Measurements from ENCODE around the gene KIRREL1. TPM values are rescaled to one million over a fixed set of nuclear protein-coding genes. Genes with fewer than 3 reads are reported as not detected.

Gene KIRREL1
- total RNA-seq, 2 experiments from 2014 or later, result not detected

- no peak for DNase-seq
- Mint-ChIP-seq H3K4me3 (no peak overlapping the region), H3K9me3 (no peaks in the 10 kb centered on the region), H3K36me3 (ENCODE audit: low read depth) (no peaks in the 10 kb centered on the region), H3K27ac (no peak overlapping the region), H3K4me1 (no peaks in the 10 kb centered on the region), H3K27me3 (peaks cover 7% of the 10 kb centered on the region)
- ChIA-PET POLR2A (interaction anchor here (0.7 kb wide), 1 partner anchor 33 kb away, joined by 3 read pairs; no protein-coding TSS in a partner anchor), CTCF (no interaction called here)
Observed at GRCh38 chr1:158002631-158003405, 9.4 kb downstream of the KIRREL1 start.

DNA sequence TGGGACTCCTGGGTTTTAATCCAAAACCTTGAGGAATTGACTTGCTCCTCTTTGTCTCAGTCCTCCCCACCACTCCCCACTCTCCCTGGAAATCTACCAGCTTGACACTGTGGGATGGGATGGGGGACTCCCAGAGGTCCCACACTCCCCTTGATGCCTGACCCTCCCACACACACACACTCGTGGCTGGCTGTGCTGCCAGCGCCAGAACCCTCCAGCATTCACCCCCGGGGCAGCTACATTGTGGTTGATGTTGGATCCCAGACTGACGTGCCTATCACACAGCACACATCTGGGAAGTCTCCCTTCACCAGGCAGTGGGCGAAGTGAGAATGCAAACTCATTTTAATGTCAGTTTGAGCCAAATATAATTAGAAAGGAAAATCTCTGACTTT is 10.0 kb downstream of the KIRREL1 start:
- H3K36me3 Mint-ChIP-seq (ENCODE audit: low read depth), result no peaks in the 10 kb centered on the region
- no peaks in the 10 kb centered on the region for H3K9me3 Mint-ChIP-seq
- DNase-seq, result no peak
- no peak overlapping the region for H3K27ac Mint-ChIP-seq
- H3K4me1 Mint-ChIP-seq, result no peaks in the 10 kb centered on the region
- ChIA-PET POLR2A (interaction anchor here (0.7 kb wide), 1 partner anchor 34 kb away, joined by 3 read pairs; no protein-coding TSS in a partner anchor), CTCF (no interaction called here)
- no peak overlapping the region for H3K4me3 Mint-ChIP-seq
- H3K27me3 Mint-ChIP-seq, result peaks cover 4% of the 10 kb centered on the region

GRCh38 chr1:158005224-158005623 is 11.8 kb downstream of the KIRREL1 start:
- Mint-ChIP-seq H3K4me1 (no peaks in the 10 kb centered on the region), H3K4me3 (no peak overlapping the region), H3K36me3 (ENCODE audit: low read depth) (no peaks in the 10 kb centered on the region), H3K27ac (no peak overlapping the region), H3K27me3 (no peaks in the 10 kb centered on the region), H3K9me3 (no peaks in the 10 kb centered on the region)
- POLR2A ChIA-PET, result no interaction called here
- DNase-seq, result no peak
- CTCF ChIA-PET, result interaction anchor here (0.7 kb wide), 1 partner anchor 15 kb away, joined by 4 read pairs; no protein-coding TSS in a partner anchor

GRCh38 chr1:158007180-158007579 is 13.7 kb downstream of the KIRREL1 start:
- no peaks in the 10 kb centered on the region for H3K27me3 Mint-ChIP-seq
- CTCF ChIA-PET, result no interaction called here
- no peak for DNase-seq
- H3K9me3 Mint-ChIP-seq, result no peaks in the 10 kb centered on the region
- H3K4me1 Mint-ChIP-seq, result no peaks in the 10 kb centered on the region
- POLR2A ChIA-PET, result no interaction called here
- no peak overlapping the region for H3K27ac Mint-ChIP-seq
- H3K36me3 Mint-ChIP-seq (ENCODE audit: low read depth), result no peaks in the 10 kb centered on the region
- no peak overlapping the region for H3K4me3 Mint-ChIP-seq

DNA sequence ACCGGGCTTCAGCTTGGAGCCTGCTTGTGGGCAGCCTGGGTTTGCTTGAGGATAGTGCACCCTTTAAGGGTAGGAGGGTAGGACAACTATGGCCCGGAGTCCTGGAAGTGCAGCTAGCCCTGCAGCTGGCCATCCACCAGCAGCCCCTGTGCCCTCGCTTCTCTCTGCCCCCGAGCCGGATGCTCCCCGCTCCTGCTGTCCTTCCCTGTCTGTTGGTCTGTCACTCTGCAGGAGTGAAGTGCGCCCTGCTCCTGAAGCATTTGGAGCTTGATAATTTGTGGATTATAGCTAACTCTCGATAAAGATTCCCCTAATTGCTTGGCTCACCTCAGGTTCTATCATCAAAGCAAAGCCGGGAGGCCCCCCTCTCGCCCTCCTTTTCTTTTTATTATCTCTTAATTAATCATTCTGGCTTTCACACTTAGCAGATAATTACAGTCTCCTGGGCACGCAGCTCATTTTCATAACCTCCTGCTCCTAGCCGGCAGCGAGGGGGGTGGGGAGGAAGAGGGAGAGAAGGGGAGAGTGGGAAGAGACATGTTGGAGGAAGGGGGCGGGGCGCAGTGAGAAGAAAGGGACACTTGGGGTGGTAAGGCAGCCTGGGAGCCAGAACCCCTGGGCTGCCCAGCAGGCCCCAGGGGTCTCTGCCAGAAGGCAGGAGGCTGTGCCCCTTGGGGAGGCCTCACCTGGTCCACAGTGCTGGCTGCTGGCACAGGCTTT is 14.4 kb downstream of the KIRREL1 start:
- Mint-ChIP-seq H3K4me1 (no peaks in the 10 kb centered on the region), H3K36me3 (ENCODE audit: low read depth) (no peaks in the 10 kb centered on the region), H3K4me3 (no peak overlapping the region), H3K27ac (no peak overlapping the region), H3K27me3 (no peaks in the 10 kb centered on the region), H3K9me3 (no peaks in the 10 kb centered on the region)
- ChIA-PET POLR2A (no interaction called here), CTCF (no interaction called here)
- no peak for DNase-seq

DNA sequence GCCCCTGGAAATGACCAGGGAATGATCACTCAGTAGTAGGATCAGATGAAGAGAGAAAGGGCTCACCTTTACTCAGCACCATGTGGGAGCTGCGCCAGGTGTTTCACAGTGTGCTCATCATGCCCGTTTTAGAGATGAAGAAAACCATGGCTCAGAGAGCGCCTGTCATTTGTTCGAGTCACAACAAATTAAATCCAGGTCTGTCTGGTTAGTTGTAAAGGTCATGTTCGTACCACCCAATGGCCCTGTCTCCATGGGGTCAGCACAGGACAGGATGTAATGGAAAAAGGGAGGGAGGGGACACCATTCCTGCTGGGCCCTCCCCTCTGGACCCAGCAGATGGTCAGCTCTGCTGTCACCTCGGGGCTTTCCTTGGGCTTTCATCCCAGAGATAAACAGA is 15.2 kb downstream of the KIRREL1 start:
- H3K36me3 Mint-ChIP-seq (ENCODE audit: low read depth), result no peaks in the 10 kb centered on the region
- H3K4me1 Mint-ChIP-seq, result no peaks in the 10 kb centered on the region
- no peak overlapping the region for H3K27ac Mint-ChIP-seq
- no peaks in the 10 kb centered on the region for H3K9me3 Mint-ChIP-seq
- DNase-seq, result no peak
- H3K27me3 Mint-ChIP-seq, result no peaks in the 10 kb centered on the region
- CTCF ChIA-PET, result no interaction called here
- POLR2A ChIA-PET, result no interaction called here
- H3K4me3 Mint-ChIP-seq, result no peak overlapping the region

DNA sequence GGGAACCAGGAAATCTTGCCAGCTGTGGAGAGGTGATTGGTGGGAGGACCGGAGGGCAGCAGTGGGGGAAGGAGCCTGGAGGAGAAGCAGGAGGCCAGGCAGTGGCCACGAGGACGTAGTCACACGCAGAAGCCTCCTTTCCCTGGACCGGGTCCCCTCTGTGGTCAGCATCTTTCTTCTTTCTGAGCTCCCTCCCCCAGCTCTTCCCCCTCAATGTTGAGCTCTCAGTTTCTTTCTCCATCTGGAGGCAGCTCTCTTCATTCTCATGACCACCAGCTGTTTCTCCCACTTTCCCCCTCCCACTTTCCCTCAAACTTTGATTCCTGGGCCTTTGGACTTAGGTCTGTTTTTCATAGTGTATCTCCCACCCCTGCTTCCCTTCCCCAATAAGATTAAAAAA is 18.3 kb downstream of the KIRREL1 start:
- Mint-ChIP-seq H3K27me3 (peaks cover 2% of the 10 kb centered on the region), H3K4me1 (no peaks in the 10 kb centered on the region), H3K9me3 (no peaks in the 10 kb centered on the region), H3K36me3 (ENCODE audit: low read depth) (no peaks in the 10 kb centered on the region), H3K27ac (no peak overlapping the region), H3K4me3 (no peak overlapping the region)
- ChIA-PET CTCF (interaction anchor here (1.3 kb wide), 1 partner anchor 9 kb away, joined by 3 read pairs; no protein-coding TSS in a partner anchor), POLR2A (no interaction called here)
- no peak for DNase-seq

GRCh38 chr1:158013840-158014730 is 20.6 kb downstream of the KIRREL1 start:
- no peak for DNase-seq
- Mint-ChIP-seq H3K27me3 (peaks cover 4% of the 10 kb centered on the region), H3K4me1 (no peaks in the 10 kb centered on the region), H3K9me3 (no peaks in the 10 kb centered on the region), H3K27ac (no peak overlapping the region), H3K36me3 (ENCODE audit: low read depth) (no peaks in the 10 kb centered on the region), H3K4me3 (no peak overlapping the region)
- POLR2A ChIA-PET, result no interaction called here
- CTCF ChIA-PET, result no interaction called here

- Mint-ChIP-seq H3K36me3 (ENCODE audit: low read depth) (no peaks in the 10 kb centered on the region), H3K27ac (no peak overlapping the region), H3K4me3 (no peak overlapping the region), H3K27me3 (peaks cover 4% of the 10 kb centered on the region), H3K9me3 (no peaks in the 10 kb centered on the region), H3K4me1 (no peaks in the 10 kb centered on the region)
- CTCF ChIA-PET, result no interaction called here
- DNase-seq, result no peak
- POLR2A ChIA-PET, result no interaction called here
Observed at GRCh38 chr1:158014731-158015320, 21.4 kb downstream of the KIRREL1 start.

- POLR2A ChIA-PET, result no interaction called here
- Mint-ChIP-seq H3K27me3 (peaks cover 4% of the 10 kb centered on the region), H3K9me3 (no peaks in the 10 kb centered on the region), H3K4me3 (no peak overlapping the region), H3K27ac (no peak overlapping the region), H3K36me3 (ENCODE audit: low read depth) (no peaks in the 10 kb centered on the region), H3K4me1 (no peaks in the 10 kb centered on the region)
- no peak for DNase-seq
- CTCF ChIA-PET, result interaction anchor here (0.6 kb wide), 1 partner anchor 103 kb away, joined by 3 read pairs; no protein-coding TSS in a partner anchor
Observed at GRCh38 chr1:158016651-158017335, 23.3 kb downstream of the KIRREL1 start.

- no peak for DNase-seq
- H3K27me3 Mint-ChIP-seq, result peaks cover 4% of the 10 kb centered on the region
- no peaks in the 10 kb centered on the region for H3K4me1 Mint-ChIP-seq
- H3K27ac Mint-ChIP-seq, result peak overlapping the region; percentile 6
- POLR2A ChIA-PET, result no interaction called here
- CTCF ChIA-PET, result no interaction called here
- no peaks in the 10 kb centered on the region for H3K36me3 Mint-ChIP-seq (ENCODE audit: low read depth)
- H3K4me3 Mint-ChIP-seq, result no peak overlapping the region
- H3K9me3 Mint-ChIP-seq, result no peaks in the 10 kb centered on the region
Observed at GRCh38 chr1:158017800-158018595, 24.6 kb downstream of the KIRREL1 start.
